ENCODE data around the gene APOH. TPM values are rescaled to one million over a fixed set of nuclear protein-coding genes. Genes with fewer than 3 reads are reported as not detected.

Gene APOH
- total and polyA plus RNA-seq, 2 of the 13 experiments (the other 11 are each of a cell fraction or from before 2014, with no cell fraction given), result 4,846 to 5,748 TPM

DNA sequence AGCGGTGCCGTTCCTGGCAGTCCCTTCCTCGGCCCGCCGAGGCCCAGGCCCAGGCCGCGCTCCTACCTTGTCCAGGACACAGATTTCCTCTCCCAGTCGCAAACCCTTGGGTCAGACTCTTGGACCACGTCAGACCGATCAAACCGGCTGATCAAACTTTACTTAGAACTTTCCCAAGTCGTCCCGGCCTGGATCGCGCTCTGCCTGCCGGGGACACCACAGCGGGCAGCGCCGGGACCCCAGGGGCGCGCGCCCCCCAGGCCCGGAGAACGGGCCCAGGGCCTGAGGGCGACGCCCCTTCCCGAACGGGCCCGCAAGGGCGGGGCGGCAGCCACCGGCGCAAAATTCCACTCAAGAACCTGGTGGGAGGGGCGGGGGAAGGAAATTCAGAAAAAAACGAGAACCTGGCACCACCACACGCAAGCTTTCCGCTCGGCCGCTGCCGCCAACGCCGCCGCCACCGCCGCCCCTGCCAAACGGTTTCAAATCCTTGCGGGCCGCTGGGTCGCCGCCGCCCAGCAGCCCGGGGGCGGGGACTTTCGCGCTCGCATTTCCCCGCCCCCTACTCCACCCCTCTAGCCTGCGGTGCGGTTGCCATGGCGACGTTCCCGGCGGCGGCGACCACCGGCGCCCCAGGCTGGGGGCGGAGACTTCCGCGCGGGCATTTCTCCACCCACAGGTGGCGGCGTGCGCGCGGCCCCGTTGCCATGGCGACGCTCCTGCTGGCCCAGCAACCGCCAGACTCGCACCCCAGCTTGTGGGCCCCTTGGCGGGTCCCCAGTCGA lies 37.4 kb downstream of the APOH start, which contains the start of gene CEP112 (continued):
- TF ChIP-seq, protein P1, sequence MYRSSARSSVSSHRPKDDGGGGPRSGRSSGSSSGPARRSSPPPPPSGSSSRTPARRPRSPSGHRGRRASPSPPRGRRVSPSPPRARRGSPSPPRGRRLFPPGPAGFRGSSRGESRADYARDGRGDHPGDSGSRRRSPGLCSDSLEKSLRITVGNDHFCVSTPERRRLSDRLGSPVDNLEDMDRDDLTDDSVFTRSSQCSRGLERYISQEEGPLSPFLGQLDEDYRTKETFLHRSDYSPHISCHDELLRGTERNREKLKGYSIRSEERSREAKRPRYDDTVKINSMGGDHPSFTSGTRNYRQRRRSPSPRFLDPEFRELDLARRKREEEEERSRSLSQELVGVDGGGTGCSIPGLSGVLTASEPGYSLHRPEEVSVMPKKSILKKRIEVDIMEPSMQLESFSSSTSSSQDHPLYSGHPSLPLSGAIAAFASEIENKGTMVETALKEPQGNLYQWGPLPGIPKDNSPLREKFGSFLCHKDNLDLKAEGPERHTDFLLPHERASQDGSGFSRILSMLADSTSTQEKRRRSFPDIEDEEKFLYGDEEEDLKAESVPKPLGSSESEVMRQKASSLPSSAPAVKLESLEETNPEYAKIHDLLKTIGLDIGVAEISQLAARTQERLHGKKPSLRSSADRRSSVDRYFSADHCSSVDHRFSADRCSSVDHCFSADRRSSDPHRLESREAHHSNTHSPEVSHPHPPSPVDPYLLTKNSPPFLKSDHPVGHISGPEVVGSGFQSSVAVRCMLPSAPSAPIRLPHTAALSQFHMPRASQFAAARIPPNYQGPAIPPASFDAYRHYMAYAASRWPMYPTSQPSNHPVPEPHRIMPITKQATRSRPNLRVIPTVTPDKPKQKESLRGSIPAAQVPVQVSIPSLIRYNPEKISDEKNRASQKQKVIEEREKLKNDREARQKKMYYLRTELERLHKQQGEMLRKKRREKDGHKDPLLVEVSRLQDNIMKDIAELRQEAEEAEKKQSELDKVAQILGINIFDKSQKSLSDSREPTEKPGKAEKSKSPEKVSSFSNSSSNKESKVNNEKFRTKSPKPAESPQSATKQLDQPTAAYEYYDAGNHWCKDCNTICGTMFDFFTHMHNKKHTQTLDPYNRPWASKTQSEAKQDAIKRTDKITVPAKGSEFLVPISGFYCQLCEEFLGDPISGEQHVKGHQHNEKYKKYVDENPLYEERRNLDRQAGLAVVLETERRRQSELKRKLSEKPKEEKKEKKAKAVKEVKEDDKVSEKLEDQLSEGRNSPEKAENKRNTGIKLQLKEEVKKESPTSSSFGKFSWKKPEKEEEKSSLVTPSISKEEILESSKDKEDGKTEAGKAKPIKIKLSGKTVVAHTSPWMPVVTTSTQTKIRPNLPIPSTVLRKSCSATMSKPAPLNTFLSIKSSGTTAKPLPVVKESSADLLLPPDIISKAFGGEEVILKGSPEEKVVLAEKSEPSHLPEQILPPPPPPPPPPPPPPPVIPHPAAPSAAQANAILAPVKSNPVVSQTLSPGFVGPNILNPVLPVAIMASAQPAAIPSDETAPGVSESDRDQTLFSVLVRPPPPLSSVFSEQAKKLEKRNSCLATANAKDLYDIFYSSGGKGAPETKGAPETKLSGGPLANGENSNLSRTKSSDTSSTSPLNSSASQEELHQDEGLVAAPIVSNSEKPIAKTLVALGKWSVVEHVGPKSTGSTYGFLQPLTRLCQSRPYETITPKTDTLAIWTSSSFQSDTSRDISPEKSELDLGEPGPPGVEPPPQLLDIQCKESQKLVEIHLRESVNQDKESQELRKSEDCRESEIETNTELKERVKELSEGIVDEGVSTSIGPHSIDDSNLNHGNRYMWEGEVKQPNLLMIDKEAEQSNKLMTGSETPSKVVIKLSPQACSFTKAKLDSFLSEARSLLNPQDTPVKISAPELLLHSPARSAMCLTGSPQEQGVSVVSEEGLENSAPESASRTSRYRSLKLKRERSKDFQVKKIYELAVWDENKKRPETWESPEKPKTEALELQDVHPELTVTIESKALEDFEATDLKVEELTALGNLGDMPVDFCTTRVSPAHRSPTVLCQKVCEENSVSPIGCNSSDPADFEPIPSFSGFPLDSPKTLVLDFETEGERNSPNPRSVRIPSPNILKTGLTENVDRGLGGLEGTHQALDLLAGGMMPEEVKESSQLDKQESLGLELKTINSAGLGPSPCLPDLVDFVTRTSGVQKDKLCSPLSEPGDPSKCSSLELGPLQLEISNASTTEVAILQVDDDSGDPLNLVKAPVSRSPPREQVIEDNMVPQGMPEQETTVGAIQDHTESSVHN (CRISPR knock-in tag; IDR thresholded peaks at IDR 0.05), result no peak
- TF ChIP-seq, protein P2, sequence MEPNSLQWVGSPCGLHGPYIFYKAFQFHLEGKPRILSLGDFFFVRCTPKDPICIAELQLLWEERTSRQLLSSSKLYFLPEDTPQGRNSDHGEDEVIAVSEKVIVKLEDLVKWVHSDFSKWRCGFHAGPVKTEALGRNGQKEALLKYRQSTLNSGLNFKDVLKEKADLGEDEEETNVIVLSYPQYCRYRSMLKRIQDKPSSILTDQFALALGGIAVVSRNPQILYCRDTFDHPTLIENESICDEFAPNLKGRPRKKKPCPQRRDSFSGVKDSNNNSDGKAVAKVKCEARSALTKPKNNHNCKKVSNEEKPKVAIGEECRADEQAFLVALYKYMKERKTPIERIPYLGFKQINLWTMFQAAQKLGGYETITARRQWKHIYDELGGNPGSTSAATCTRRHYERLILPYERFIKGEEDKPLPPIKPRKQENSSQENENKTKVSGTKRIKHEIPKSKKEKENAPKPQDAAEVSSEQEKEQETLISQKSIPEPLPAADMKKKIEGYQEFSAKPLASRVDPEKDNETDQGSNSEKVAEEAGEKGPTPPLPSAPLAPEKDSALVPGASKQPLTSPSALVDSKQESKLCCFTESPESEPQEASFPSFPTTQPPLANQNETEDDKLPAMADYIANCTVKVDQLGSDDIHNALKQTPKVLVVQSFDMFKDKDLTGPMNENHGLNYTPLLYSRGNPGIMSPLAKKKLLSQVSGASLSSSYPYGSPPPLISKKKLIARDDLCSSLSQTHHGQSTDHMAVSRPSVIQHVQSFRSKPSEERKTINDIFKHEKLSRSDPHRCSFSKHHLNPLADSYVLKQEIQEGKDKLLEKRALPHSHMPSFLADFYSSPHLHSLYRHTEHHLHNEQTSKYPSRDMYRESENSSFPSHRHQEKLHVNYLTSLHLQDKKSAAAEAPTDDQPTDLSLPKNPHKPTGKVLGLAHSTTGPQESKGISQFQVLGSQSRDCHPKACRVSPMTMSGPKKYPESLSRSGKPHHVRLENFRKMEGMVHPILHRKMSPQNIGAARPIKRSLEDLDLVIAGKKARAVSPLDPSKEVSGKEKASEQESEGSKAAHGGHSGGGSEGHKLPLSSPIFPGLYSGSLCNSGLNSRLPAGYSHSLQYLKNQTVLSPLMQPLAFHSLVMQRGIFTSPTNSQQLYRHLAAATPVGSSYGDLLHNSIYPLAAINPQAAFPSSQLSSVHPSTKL (CRISPR knock-in tag; IDR thresholded peaks at IDR 0.05), result no peak
- TF ChIP-seq, protein P3, sequence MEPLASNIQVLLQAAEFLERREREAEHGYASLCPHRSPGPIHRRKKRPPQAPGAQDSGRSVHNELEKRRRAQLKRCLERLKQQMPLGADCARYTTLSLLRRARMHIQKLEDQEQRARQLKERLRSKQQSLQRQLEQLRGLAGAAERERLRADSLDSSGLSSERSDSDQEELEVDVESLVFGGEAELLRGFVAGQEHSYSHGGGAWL (CRISPR knock-in tag; IDR thresholded peaks at IDR 0.05), result 0 out of 2 replicates have a peak, but pooled peaks have one; percentile 45
- TF ChIP-seq EED (CRISPR knock-in tag; IDR thresholded peaks at IDR 0.05) (0 out of 2 replicates have a peak, but pooled peaks have one; percentile 78), ELF4 (CRISPR knock-in tag; IDR thresholded peaks at IDR 0.05; ENCODE audit: borderline replicate concordance) (0 out of 2 replicates have a peak, but pooled peaks have one; percentile 58), GZF1 (CRISPR knock-in tag; IDR thresholded peaks at IDR 0.05) (peak; percentile 27; the same call in 1 of the 2 replicates), ZKSCAN5 (CRISPR knock-in tag; IDR thresholded peaks at IDR 0.05) (no peak), PHF5A (CRISPR knock-in tag; IDR thresholded peaks at IDR 0.05; ENCODE audit: low read depth, unreplicated experiment) (no peak)
- TF ChIP-seq, protein P4, sequence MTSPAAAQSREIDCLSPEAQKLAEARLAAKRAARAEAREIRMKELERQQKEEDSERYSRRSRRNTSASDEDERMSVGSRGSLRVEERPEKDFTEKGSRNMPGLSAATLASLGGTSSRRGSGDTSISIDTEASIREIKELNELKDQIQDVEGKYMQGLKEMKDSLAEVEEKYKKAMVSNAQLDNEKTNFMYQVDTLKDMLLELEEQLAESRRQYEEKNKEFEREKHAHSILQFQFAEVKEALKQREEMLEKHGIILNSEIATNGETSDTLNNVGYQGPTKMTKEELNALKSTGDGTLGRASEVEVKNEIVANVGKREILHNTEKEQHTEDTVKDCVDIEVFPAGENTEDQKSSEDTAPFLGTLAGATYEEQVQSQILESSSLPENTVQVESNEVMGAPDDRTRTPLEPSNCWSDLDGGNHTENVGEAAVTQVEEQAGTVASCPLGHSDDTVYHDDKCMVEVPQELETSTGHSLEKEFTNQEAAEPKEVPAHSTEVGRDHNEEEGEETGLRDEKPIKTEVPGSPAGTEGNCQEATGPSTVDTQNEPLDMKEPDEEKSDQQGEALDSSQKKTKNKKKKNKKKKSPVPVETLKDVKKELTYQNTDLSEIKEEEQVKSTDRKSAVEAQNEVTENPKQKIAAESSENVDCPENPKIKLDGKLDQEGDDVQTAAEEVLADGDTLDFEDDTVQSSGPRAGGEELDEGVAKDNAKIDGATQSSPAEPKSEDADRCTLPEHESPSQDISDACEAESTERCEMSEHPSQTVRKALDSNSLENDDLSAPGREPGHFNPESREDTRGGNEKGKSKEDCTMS (CRISPR knock-in tag; conservative IDR thresholded peaks at IDR 0.05), result no peak
- TF ChIP-seq, protein P5, sequence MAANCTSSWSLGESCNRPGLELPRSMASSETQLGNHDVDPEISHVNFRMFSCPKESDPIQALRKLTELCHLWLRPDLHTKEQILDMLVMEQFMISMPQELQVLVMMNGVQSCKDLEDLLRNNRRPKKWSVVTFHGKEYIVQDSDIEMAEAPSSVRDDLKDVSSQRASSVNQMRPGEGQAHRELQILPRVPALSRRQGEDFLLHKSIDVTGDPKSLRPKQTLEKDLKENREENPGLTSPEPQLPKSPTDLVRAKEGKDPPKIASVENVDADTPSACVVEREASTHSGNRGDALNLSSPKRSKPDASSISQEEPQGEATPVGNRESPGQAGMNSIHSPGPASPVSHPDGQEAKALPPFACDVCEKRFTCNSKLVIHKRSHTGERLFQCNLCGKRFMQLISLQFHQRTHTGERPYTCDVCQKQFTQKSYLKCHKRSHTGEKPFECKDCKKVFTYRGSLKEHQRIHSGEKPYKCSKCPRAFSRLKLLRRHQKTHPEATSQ (CRISPR knock-in tag; IDR thresholded peaks at IDR 0.05; ENCODE audit: borderline replicate concordance), result no peak

All from HepG2 (cell line).